Suppressor macrophage (primary cell): ENCODE data around the gene MMP24.

Experiments used
- DNase-seq, 4 experiments: peaks; one replicate each; pipeline ENCODE4 v3.0.0-alpha.2; 2020 to 2022

The MMP24 gene

GRCh38 chr20:35280523-35280922, 54.0 kb downstream of the MMP24 start:
- DNase-seq, result no peak

GRCh38 chr20:35281506-35282101, 55.1 kb downstream of the MMP24 start:
- DNase-seq, result no peak

GRCh38 chr20:35283441-35284266, 57.2 kb downstream of the MMP24 start:
- peak in 3 of 4 experiments; percentile 21 to 68 (median 52) for DNase-seq

GRCh38 chr20:35284267-35284991, 57.9 kb downstream of the MMP24 start, which contains the start of gene EIF6:
TSS of gene EIF6 (minus strand) at chr20:35284772. CDS start at chr20:35284487, 285 bp downstream.
- peak; percentile 77 to 89 (median 86) for DNase-seq

- DNase-seq, result no peak
These were observed 58.7 kb downstream of the MMP24 start for GRCh38 chr20:35284992-35285805.

- DNase-seq, result no peak
These were observed 59.3 kb downstream of the MMP24 start for GRCh38 chr20:35285806-35286076.

GRCh38 chr20:35286077-35286898, 59.8 kb downstream of the MMP24 start:
- no peak for DNase-seq

GRCh38 chr20:35286899-35287508, 60.5 kb downstream of the MMP24 start:
- DNase-seq, result no peak

GRCh38 chr20:35287509-35288324, 61.2 kb downstream of the MMP24 start:
- DNase-seq, result peak in 1 of 4 experiments; percentile 16

GRCh38 chr20:35288325-35289060, 62.0 kb downstream of the MMP24 start:
- DNase-seq, result no peak

- no peak for DNase-seq
These were observed 63.8 kb downstream of the MMP24 start for GRCh38 chr20:35290186-35290886.

- no peak for DNase-seq
These were observed 64.5 kb downstream of the MMP24 start for GRCh38 chr20:35290887-35291417.

GRCh38 chr20:35291654-35292503, 65.4 kb downstream of the MMP24 start, which contains the start of gene FAM83C:
TSS of gene FAM83C (minus strand) at chr20:35292425. CDS start at chr20:35292304, 121 bp downstream.
- DNase-seq, result no peak

GRCh38 chr20:35292504-35293285, 66.2 kb downstream of the MMP24 start:
- no peak for DNase-seq

- no peak for DNase-seq
These were observed 67.1 kb downstream of the MMP24 start for GRCh38 chr20:35293303-35294292.
